ENCODE measurements around the gene CDRT4.

Gene CDRT4

DNA sequence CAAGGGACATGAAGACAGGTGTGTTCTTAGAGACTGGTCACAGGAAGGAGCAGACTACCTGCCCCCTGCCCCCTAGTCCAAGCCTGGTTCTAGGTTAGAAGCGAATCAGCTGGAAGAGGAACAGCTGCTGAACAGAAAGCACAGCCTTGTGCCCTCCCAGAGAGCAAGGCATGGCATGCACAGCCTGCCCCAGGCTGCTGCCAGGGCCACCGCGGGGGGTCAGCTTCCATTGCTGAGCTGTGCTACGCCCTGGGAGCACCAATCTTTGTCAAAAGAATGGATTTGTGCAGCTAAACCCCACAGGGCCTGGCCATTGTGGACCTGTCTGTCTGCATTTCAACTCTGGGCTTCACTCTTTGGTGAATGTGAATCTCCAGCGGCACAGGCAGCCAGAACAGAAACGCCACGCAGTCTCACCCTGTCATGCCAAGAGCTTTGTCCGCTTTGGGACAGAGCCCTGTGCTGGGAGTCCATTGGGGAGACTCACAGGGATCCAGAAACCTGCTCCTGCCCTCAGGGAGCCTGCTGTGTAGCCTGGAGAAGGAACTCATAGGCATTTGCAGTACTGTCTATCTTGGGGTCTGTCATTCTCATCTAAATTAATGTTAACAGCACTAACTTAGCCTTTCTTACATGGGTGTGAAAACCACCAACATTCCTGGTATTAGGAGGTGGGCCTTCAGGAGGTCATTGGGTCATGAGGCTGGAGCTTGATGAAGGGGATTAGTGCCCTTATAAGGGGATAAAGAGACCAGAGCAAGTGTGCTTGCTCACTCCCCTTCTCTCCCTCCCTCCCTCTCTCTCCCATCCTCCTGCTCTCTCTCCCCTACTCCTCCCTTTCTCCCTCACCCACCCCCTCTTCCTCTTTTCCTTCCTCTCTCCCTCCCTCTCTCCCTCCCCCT is 25.6 kb upstream of the CDRT4 start:
- no peak for DNase-seq (ENCODE audit: low read depth in 2 of 2, low spot score in 1 of 2)

DNA sequence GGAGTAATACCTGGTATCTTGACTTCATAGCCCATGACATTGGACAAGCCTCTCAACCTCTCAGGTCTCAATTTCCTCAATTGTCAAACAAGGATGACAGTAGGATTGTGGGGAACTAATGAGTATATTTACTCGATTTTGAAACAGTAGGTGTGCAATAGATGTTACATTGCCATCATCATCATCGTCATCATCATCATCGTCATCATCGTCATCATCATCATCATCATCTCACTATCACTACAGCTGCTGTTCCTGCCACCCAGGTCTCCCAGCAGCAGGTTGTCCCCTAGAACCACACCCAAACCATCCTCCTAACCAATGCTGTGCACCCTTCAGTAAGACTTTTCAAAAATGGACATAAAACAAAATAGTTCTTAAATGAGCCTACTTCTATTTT is 24.8 kb upstream of the CDRT4 start:
- no peak for DNase-seq (ENCODE audit: low read depth in 2 of 2, low spot score in 1 of 2)

DNA sequence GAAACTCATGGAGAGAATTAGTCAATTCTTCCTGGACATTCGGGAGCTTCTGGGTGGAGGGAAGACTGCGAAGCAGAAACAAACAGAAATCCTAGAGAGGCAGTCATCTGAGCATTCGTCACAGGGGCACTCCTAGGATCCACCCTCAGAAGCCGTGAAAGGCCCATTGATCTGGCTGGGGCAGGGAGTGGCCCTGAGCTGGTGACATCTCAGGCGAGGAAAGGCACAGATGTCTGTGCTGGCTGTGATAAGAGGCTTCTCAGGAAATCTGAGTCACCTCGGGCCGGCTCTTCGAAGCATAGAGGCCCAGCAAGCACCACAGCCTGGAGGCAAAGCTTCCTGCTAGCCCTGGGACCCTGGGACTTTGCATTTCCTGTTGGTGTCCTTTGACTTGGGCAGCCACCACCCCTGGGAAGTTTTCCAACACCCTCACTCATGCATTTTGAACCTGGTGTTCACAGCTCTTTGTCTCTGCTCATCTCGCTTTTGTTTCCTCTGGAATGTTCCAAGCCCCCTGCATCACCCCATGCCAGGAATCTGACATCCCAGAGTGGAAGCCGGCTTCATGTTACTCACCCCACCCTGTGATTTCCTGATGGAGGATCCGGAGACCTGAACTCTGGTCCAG is 23.3 kb upstream of the CDRT4 start:
- DNase-seq (ENCODE audit: low read depth in 2 of 2, low spot score in 1 of 2) = no peak

DNA sequence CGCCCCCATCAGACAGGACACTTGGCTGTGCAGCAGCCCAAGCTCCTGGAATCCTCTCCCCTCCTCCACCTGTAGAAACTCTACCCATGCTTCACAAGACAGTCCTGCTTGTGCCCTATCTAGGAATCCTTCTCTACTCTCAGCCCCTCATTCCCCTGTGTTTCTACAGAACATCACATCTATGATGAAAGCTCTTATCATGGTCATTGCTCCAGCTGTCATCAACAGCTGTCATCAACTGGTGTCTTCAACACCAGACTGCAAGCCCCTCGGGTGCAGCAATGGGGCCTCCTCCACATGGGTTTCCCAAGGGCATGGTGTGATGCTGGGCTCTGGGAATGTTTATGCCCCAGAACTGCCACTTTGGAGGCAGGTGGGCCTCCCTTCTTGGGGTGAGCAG is 21.1 kb upstream of the CDRT4 start:
- DNase-seq (ENCODE audit: low read depth in 2 of 2, low spot score in 1 of 2) = no peak

DNA sequence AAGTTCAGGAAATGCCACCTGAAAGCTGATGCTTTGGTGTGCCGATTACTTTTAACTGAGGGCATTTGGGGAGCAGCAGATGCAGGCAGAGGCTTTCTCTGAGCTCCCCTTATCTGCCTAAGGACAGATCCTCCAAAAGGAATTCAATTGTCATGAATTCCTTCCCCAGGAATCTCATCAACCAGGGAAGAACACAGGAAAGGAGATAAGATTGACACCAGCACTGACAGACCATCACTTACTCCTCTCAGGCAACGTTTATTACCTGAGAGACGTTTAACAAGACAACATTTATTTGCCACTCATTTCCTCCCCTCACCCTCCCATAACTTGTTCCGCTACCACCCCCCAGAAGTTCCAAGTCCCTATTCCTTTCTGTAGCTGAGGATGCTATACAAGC is 17.6 kb upstream of the CDRT4 start:
- no peak for DNase-seq (ENCODE audit: low read depth in 2 of 2, low spot score in 1 of 2)

DNA sequence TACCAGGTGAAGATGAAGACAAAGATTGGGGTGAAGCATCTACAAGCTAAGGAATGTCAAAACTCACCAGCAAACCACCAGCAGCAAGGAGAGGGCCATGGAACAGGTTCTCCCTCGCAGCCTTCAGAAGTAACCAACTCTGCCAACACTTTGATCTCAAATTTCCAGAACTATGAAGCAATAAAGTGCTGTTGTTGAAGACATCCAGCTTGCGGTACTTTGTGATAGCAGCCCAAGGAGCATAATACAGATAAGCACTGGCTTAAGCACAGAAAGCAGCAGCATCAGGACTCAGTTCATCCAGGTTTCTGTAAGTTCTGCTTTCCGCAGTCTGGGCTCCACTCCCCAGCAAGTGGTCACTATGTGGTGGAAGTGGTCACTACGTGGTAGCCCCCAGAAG is 16.0 kb upstream of the CDRT4 start:
- no peak for DNase-seq (ENCODE audit: low read depth in 2 of 2, low spot score in 1 of 2)

DNA sequence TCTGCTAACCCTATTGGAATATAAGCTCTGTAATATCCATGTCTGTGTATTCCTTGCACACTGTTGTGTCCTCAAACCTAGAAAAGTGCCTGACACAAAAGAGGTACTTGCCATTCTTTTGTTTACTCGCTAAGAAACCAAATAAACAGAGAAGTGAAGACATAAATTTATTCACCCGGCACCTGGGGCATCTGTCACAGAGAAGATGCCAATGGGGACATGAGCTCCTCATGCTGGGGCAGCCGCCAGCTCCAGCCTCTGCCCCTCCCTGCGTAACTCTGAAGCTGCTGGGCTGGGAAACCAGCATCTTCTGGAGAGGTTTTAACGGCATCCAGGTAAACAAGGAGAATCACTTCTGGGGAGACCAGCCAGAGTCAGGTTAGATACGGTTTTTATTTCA is 15.1 kb upstream of the CDRT4 start:
- no peak for DNase-seq (ENCODE audit: low read depth in 2 of 2, low spot score in 1 of 2)

DNA sequence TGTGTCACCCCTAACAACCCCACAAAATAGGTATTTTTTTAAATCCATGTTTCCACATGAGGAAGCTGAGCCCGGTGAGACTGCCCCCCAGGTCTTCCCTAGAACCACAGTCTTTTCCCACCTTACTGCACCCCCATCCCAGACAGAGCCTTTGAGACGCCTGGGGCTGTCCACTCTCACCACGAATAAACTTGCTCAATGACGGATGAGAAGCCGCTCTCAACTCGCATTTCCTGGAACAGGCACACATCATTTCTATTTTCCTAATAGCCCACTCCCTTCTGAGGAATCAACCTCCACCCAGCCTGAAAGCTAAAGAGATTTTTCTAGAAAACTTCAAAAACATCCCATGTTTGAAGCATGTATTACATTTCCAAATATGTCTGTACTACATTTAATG is 14.1 kb upstream of the CDRT4 start:
- DNase-seq (ENCODE audit: low read depth in 2 of 2, low spot score in 1 of 2) = no peak

DNA sequence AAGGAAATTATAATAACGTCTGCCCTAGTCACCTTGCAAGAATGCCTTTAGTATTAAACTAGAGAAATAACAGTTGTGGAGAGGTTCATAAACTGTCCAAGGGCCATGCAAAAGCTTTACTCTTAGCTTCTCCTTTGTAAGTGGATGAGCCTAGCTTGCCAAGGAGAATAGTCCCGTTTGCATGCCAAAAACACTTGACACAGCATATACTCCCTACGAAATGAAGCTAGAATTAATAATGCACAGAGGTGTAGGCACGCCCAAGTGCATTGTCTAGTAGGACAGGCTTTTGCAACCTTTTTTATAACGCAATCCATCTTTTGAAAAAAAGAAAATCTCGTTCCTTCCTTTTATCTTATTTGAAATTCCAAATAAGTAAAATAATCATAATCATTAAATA is 12.8 kb upstream of the CDRT4 start:
- no peak for DNase-seq (ENCODE audit: low read depth in 2 of 2, low spot score in 1 of 2)

DNA sequence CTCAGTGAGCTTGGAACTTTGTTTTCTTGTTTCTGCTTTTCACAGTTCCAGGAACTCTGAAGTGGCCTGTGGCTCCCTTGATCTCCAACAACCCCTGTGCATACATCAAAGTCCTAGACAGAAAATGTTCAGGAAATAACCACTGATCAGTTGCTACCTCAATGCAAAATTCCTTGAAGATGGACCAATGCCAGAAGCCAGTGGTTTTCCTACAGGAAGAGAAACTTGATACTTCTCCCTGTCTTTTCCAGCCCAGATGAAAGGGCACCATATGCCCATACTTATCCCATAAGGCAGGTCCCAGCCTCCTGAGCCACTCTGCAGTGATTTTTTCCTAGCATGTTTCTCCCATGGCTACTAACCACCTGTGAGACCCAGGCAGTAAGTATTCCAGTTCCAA is 12.3 kb upstream of the CDRT4 start:
- DNase-seq (ENCODE audit: low read depth in 2 of 2, low spot score in 1 of 2) = no peak

DNA sequence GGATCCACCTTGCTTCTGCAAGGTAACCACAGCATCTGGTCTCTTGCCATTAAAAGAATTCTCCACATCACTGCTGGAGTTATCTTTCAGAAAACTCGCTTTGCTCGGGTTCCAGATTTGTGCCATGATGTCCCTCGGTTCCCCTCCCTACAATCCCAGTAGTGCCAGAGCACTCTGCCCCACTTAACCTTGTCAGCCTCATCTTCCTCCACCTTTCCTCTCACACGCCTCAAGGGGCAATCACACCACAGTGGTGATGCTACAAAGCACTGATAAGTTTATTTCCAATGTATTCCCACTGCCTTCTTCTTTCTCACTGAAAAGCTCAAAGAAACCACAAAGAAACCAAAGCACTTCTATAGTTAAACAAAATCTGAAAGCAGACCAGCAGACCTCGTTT is 11.4 kb upstream of the CDRT4 start:
- DNase-seq (ENCODE audit: low read depth in 2 of 2, low spot score in 1 of 2) = no peak

DNA sequence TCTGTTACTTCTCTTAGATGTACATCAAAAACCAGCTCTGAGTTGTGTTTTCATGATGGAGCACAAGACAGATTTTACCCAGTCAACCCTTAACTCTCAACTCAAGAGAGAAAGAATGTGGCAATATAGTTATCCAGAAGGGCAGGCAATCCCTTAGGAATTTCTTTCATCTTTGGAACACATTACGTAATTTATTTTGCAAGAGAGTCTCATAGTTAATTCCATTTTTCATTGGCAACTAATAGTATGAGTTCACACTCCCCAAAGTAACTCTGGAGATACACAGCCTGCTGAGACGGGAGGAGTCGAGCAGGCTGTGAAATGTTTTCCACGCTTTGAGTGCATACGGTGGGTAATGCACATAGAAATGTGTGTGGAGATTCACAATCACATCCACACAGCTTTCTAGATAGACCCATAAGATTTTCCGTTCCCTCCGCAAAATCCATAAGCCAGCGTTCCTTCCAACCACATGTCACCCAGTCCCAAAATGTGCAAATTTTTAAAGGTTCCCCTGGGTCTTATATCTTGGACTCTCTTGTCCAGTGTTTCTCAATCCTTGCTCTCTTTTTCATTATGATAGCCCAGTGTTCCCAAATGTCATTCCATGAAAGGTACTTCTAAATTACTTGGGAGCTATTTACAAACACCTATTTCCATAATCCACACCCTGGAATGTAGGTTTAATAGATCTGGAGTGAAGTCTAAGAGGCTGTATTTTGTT is 8.4 kb upstream of the CDRT4 start:
- DNase-seq (ENCODE audit: low read depth in 2 of 2, low spot score in 1 of 2) = no peak

DNA sequence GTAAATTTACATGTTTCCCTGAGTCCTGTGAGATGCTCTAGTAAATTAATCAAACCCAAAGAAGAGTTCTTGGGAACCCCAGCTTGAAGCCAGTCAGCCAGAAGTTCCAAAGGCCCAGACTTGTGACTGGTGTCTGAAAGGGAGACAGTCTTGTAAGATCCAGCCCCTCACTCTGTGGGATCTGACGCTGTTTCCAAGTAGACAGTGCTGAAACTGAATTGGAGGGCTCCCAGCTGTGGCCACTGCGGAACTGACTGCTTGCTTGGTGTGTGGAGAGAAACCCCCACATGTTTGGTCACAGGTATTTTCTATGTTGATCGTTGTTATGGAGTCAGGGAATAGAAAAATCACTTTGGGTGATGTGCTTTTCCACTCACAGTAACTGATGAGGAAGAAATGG is 5.5 kb upstream of the CDRT4 start:
- DNase-seq (ENCODE audit: low read depth in 2 of 2, low spot score in 1 of 2) = no peak

DNA sequence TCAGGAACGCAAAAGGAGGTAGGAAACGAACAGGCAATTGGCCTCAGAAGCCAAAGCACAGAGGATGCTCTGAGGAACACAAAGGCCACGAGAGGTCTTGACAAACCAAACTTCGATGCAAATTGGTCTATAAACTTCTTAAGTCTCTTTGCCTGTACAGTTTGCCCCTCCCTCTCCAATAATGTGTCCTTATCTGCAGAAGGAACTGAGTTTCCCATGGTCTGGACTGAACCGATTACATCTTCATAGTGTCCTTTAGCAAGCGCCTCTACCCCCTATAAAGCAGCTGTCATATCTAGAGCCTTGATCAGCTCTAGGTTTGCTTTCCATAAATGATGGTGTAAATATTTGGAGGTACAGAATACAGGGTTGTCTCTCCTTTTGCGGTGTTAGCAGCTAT is 3.1 kb upstream of the CDRT4 start:
- no peak for DNase-seq (ENCODE audit: low read depth in 2 of 2, low spot score in 1 of 2)

DNA sequence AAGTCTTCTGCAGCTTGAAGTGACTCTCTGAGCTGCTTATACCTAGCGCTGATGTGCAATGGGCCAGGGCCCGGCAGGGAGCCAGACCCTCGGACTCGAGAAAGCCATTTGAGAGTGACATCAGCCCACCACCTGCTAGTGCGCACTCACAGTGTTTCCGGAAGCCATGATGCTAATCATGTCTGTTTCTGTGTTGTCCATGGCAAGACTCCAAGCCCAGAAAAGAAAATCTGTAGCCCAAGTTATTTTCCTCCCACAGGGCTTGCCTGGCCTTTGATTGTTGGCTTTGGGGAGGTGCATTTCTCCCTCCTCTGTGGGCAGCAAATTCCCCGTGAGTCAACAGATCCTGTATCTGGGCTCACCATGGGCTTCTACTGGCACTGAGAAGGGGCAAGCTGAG is 1.8 kb upstream of the CDRT4 start:
- DNase-seq (ENCODE audit: low read depth in 2 of 2, low spot score in 1 of 2) = no peak

DNA sequence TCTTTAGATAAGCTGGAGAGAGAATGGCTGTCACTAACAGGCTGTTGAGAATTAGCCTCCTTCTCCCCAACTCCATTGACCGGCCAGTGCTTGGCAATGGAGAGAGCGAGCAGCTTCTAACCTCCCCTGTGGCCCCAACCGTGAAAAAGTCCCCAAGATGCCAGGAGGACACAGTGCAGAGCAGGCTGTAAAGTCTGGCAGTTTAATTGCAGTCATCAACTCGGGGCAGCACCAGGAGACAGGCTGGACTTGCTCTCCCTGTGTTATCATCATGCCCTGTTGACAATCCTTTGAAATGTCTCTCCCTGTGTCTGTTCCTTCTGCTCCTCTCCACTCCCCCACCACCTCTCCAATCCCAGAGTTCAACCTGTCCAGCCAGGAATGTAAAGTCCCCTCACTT is 705 bp upstream of the CDRT4 start:
- no peak for DNase-seq (ENCODE audit: low read depth in 2 of 2, low spot score in 1 of 2)

DNA sequence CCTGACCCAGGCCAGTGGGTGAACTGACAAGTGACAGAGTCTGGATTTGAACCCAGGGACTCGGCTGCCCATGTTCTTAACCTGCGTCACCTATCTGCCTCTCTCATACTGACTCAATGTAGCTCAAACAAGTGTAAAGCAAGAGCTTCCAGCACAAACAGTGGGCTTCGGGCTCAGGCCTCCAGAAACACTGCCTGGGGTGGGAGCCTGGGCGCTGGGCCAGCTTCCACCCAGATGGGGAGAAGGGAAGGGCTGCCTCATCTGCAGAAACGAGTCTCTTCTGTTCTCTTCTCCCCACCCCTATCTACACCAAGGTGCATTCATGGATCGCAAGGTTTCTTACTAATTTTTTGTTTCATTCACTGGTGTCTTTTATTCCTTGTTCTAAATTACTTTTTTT is 1.3 kb downstream of the CDRT4 start:
- DNase-seq (ENCODE audit: low read depth in 2 of 2, low spot score in 1 of 2) = no peak

DNA sequence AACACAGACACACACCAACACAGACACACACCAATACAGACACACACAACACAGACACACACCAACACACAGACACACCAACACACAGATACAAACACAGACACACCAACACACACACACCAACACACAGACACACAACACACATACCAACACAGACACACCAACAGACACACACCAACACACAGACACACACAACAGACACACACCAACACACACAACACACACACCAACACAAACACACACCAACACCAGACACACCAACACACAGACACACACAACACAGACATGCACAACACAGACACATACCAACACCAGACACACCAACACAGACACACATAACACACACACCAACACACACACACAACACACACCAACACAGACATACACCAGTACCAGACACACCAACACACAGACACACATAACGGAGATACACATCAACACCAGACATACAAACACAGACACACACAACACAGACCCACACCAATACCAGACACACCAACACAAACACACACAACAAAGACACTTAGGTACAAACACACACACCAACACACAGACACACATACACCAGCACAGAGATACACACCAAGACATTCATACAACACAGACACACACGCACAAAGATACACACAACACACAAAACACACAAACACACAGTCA is 2.2 kb downstream of the CDRT4 start:
- DNase-seq (ENCODE audit: low read depth in 2 of 2, low spot score in 1 of 2) = no peak

DNA sequence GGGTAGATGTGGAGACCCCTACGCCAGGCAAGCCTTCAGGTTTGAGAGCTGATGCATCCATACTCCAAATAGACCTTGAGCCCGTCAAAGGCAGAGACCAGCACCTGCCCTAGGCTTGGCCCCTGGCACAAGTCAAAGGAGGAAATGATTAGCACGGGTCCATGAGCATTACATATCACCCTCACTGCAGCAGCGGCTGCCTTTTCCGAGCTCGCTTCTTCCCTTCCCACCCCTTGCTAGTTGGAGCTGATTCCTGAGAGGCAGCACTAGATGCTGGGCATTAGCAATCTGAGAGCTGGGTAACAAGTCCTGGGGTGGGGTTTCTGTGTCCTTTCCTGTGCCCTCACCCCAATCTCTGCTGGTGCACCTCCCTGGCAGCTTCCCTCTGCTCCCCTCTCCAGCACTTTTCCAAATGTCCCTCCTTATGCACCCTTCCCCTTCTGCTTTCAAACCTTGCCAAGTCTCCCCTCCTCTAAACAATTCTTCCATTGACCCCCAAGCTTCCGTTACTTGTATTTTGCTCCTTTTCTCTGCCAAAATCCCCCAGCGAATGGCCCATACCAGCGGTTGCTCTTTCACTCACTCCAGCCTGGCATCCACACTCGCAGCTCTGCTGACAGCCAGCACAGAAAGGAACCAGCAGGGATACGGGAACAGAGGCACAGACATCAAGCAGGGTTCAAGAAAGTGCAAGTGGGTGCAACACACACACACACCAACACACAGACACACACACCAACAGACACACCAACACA is 3.0 kb downstream of the CDRT4 start:
- DNase-seq (ENCODE audit: low read depth in 2 of 2, low spot score in 1 of 2) = no peak

DNA sequence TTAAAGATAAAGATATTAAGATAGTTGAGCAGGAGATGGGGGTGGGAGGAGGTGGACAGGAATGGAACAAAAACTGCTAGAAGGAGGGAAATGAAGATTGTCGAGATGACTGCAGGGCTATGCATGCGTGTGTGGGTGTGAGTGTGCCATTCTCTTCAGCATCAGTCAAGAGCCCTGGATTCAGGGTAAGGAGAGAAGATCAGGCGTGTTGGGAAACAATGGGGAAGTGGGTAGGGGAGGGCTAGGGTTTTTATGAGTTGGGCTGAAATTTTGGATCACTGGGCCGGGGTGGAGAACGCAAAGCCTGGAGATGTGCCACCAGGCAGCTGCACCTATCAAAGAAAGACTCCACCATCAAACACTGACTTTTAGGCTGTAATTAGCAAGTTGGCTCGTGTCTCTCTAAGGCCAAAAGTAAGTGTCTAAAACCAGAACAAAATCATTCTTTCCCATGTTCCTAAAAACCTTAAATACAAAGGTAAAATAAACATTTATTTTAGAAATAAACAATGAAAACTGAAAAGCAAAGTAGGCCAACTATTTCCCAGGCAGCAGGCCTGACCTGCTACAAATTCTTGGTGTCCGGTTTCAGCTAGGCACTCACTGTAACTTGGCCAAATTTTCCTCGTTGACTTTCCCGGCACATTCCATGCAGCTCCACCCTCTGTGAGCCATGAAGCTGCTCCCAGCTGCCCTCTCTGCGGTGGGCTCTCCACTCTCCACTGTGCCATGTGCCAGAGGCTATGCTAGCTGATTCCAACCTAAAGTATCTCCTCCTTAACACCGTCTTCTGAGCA is 4.2 kb downstream of the CDRT4 start:
- DNase-seq (ENCODE audit: low read depth in 2 of 2, low spot score in 1 of 2) = no peak

All from stimulated activated CD8-positive, alpha-beta memory T cell treated with anti-CD3 and anti-CD28 coated beads, Interleukin-4, amount 100 ng/mL, for 4 hours (primary cell).